Smooth muscle cell (in vitro differentiated cells): ENCODE data around the gene TMEM38A. TPM values are rescaled to one million over a fixed set of nuclear protein-coding genes. Genes with fewer than 3 reads are reported as not detected.

Experiments
- DNase-seq: peaks from one replicate; lab custom pipeline; 2025; ENCODE audit not compliant: unreplicated experiment; lab: John Stamatoyannopoulos, UW
- H2AFZ ChIP-seq: fragments of 200-600 bp; sonication (generic); 2 replicates; pipeline ENCODE4 v1.6.0; 2016; ENCODE audit warnings: antibody characterized with exemption, low read depth, mild to moderate bottlenecking
- H3F3A ChIP-seq: fragments of 200-600 bp; sonication (generic); 2 replicates; pipeline ENCODE4 v1.6.0; 2017; ENCODE audit warnings: antibody characterized with exemption, low read depth
- H3K27ac ChIP-seq: fragments of 200-600 bp; sonication (generic); 2 replicates; pipeline ENCODE4 v1.5.1; 2016; ENCODE audit warnings: low read depth, mild to moderate bottlenecking
- H3K27me3 ChIP-seq: fragments of 200-600 bp; sonication (generic); 2 replicates; pipeline ENCODE4 v1.6.1; 2016; ENCODE audit warnings: low read depth, mild to moderate bottlenecking
- H3K36me3 ChIP-seq: fragments of 200-600 bp; sonication (generic); 2 replicates; pipeline ENCODE4 v1.5.1; 2016; ENCODE audit warnings: low read depth
- H3K4me1 ChIP-seq: fragments of 200-600 bp; sonication (generic); 2 replicates; pipeline ENCODE4 v1.5.1; 2016; ENCODE audit warnings: low read depth
- H3K4me2 ChIP-seq: fragments of 200-600 bp; sonication (generic); 2 replicates; pipeline ENCODE4 v1.6.0; 2016; ENCODE audit warnings: mild to moderate bottlenecking
- H3K4me3 ChIP-seq: fragments of 200-600 bp; sonication (generic); 2 replicates; pipeline ENCODE4 v1.5.1; 2016; ENCODE audit warnings: mild to moderate bottlenecking
- H3K79me2 ChIP-seq: fragments of 200-600 bp; sonication (generic); 2 replicates; pipeline ENCODE4 v1.6.0; 2016; ENCODE audit warnings: low read depth, mild to moderate bottlenecking
- H3K9ac ChIP-seq: fragments of 200-600 bp; sonication (generic); 2 replicates; pipeline ENCODE4 v1.6.0; 2016; ENCODE audit warnings: low read depth
- H3K9me3 ChIP-seq: fragments of 200-600 bp; sonication (generic); replicated peaks from 2 replicates; pipeline ENCODE4 v1.5.1; 2016; ENCODE audit warnings: low read depth
- H4K20me1 ChIP-seq: fragments of 200-600 bp; sonication (generic); 2 replicates; pipeline ENCODE4 v1.6.0; 2016; ENCODE audit warnings: low read depth
- CTCF ChIP-seq: fragments of 200-600 bp; sonication (generic); IDR thresholded peaks from 2 replicates; pipeline ENCODE4 v1.5.1; 2017; ENCODE audit warnings: borderline replicate concordance, mild to moderate bottlenecking, antibody characterized with exemption; ENCODE audit not compliant: insufficient read depth, poor library complexity, severe bottlenecking
- WGBS: methylation state at CpG from one replicate; pipeline ENCODE4 v1.1.7; 2016; ENCODE audit warnings: low lambda C conversion rate; 5-methylcytosine and 5-hydroxymethylcytosine counted together
- polyA plus RNA-seq: library from polyadenylated mRNA; unstranded; fragments of >200 nt; fragmentation: Nextera tagmentation; extraction: Ambion mirVana; gene quantifications from 2 replicates; pipeline ENCODE4 v1.2.1, GENCODE V29; 2016
- total RNA-seq: library from RNA; depleted of rRNA; stranded (reverse); fragments of >200 nt; gene quantifications from 2 replicates; pipeline ENCODE4 v1.2.3, GENCODE V29; 2014

The TMEM38A gene
- total and polyA plus RNA-seq, 2 experiments from 2014 or later, result 0.53 to 0.81 TPM

GRCh38 chr19:16679811-16680210 lies 18.9 kb downstream of the TMEM38A start:
- no peak overlapping the region for H3K27ac ChIP-seq
- H3K27me3 ChIP-seq, result no peaks in the 10 kb centered on the region
- H3K79me2 ChIP-seq, result no peaks in the 10 kb centered on the region
- H4K20me1 ChIP-seq, result no peaks in the 10 kb centered on the region
- 97% methylated on average over 11 of the region's 11 CpGs for WGBS
- H3K9ac ChIP-seq, result no peak overlapping the region
- H3K9me3 ChIP-seq, result no peaks in the 10 kb centered on the region
- no peak for TF ChIP-seq CTCF
- no peak overlapping the region for H2AFZ ChIP-seq
- no peak overlapping the region for H3K4me3 ChIP-seq
- no peak overlapping the region for H3K4me2 ChIP-seq
- H3K4me1 ChIP-seq, result no peaks in the 10 kb centered on the region
- no peaks in the 10 kb centered on the region for H3F3A ChIP-seq
- H3K36me3 ChIP-seq, result no peaks in the 10 kb centered on the region
- no peak for DNase-seq

- Histone ChIP-seq H3K9me3 (no peaks in the 10 kb centered on the region), H3K36me3 (no peaks in the 10 kb centered on the region), H3K4me2 (no peak overlapping the region), H4K20me1 (no peaks in the 10 kb centered on the region), H3K79me2 (no peaks in the 10 kb centered on the region), H3F3A (no peaks in the 10 kb centered on the region), H3K4me1 (no peaks in the 10 kb centered on the region), H3K27ac (no peak overlapping the region), H2AFZ (no peak overlapping the region), H3K9ac (no peak overlapping the region), H3K4me3 (no peak overlapping the region), H3K27me3 (no peaks in the 10 kb centered on the region)
- no peak for DNase-seq
- no peak for TF ChIP-seq CTCF
- WGBS, result 98% methylated on average over 2 of the region's 2 CpGs
These were observed 21.6 kb downstream of the TMEM38A start for GRCh38 chr19:16682539-16682938.

- 93% methylated on average over 3 of the region's 3 CpGs for WGBS
- no peak for TF ChIP-seq CTCF
These were observed 23.3 kb downstream of the TMEM38A start for GRCh38 chr19:16684216-16684615.

GRCh38 chr19:16688084-16688483 lies 27.1 kb downstream of the TMEM38A start:
- no peaks in the 10 kb centered on the region for H3K27me3 ChIP-seq
- H3K9ac ChIP-seq, result no peak overlapping the region
- H3F3A ChIP-seq, result no peaks in the 10 kb centered on the region
- no peak overlapping the region for H2AFZ ChIP-seq
- H3K9me3 ChIP-seq, result no peaks in the 10 kb centered on the region
- H3K4me2 ChIP-seq, result no peak overlapping the region
- H3K27ac ChIP-seq, result no peak overlapping the region
- H3K4me3 ChIP-seq, result no peak overlapping the region
- DNase-seq, result no peak
- no peaks in the 10 kb centered on the region for H3K36me3 ChIP-seq
- 92% methylated on average over 12 of the region's 12 CpGs for WGBS
- no peak for TF ChIP-seq CTCF
- no peaks in the 10 kb centered on the region for H3K79me2 ChIP-seq
- no peaks in the 10 kb centered on the region for H4K20me1 ChIP-seq
- no peaks in the 10 kb centered on the region for H3K4me1 ChIP-seq

More at GRCh38 chr19:16684216-16684615, 23.3 kb downstream of the TMEM38A start:
- H3K36me3 ChIP-seq, result no peaks in the 10 kb centered on the region
- H4K20me1 ChIP-seq, result no peaks in the 10 kb centered on the region
- no peak overlapping the region for H3K9ac ChIP-seq
- DNase-seq, result no peak
- H3K27ac ChIP-seq, result no peak overlapping the region
- H3K4me2 ChIP-seq, result no peak overlapping the region
- no peaks in the 10 kb centered on the region for H3F3A ChIP-seq
- H3K27me3 ChIP-seq, result no peaks in the 10 kb centered on the region
- H3K9me3 ChIP-seq, result no peaks in the 10 kb centered on the region
- no peak overlapping the region for H3K4me3 ChIP-seq
- H2AFZ ChIP-seq, result no peak overlapping the region
- no peaks in the 10 kb centered on the region for H3K79me2 ChIP-seq
- H3K4me1 ChIP-seq, result no peaks in the 10 kb centered on the region
